Measurements from ENCODE around the gene TNIK.

DNA sequence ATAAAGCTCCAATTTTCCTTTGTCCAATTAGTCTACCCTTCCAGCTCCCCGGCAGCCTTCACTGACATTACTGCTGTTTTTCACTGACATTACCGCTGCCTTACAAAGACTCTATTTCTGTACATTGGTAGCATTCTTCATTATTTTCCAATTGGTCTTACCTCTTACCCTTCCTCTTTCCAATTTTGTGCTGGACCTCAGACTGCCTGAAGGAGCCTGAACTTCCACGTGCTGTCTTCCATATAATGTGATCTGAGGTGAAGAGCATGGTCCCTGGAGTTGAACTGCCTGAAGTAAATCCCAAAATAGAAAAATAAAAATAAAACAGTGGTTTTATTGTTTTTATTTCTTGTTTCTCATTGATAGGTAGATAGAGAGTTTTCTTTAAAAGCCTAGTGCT is 9.2 kb upstream of the TNIK start:
- TF ChIP-seq POLR2AphosphoS5 (IDR thresholded peaks at IDR 0.05; ENCODE audit: low read depth, low read length) (no peak), POLR2A (IDR thresholded peaks at IDR 0.05; ENCODE audit: low read depth, low read length) (no peak), TAF1 (IDR thresholded peaks at IDR 0.05; ENCODE audit: low read depth, low read length) (no peak), PAX5 (IDR thresholded peaks at IDR 0.05; ENCODE audit: insufficient read depth, low read length, severe bottlenecking) (no peak), SPI1 (IDR thresholded peaks at IDR 0.05; ENCODE audit: low read depth, low read length) (no peak), POU2F2 (IDR thresholded peaks at IDR 0.05; ENCODE audit: low read depth, low read length) (no peak)

Data from GM12891 (cell line).